Activated naive CD4-positive, alpha-beta T cell treated with anti-CD3 and anti-CD28 coated beads for 36 hours (primary cell): ENCODE results near the gene GSTA2. TPM values are rescaled to one million over a fixed set of nuclear protein-coding genes. Genes with fewer than 3 reads are reported as not detected.
"Not testable (repeated sequence)": the region's sequence is repeated elsewhere in the genome, so short reads cannot be mapped to it uniquely, and the experiment has no call there.

Experiments
- CTCF ChIA-PET: fragments of 350-600 bp; sonication (Branson Sonifier 250); formaldehyde crosslinking; loops from one replicate; lab custom pipeline; 2021; ENCODE audit warnings: antibody characterized with exemption; lab: Charles Lee
- DNase-seq: peaks from one replicate; pipeline ENCODE4 v3.0.0-alpha.2; 2020
- H3K27ac Mint-ChIP-seq: one replicate; pipeline ENCODE4 v1.8.0; 2021; ENCODE audit warnings: mild to moderate bottlenecking, mixed read lengths
- H3K27me3 Mint-ChIP-seq: one replicate; pipeline ENCODE4 v1.8.0; 2021; ENCODE audit warnings: low read depth, mixed read lengths
- H3K36me3 Mint-ChIP-seq: one replicate; pipeline ENCODE4 v1.8.0; 2021; ENCODE audit warnings: low read depth, mixed read lengths
- H3K4me1 Mint-ChIP-seq: one replicate; pipeline ENCODE4 v1.8.0; 2021; ENCODE audit warnings: low read depth, mixed read lengths
- H3K4me3 Mint-ChIP-seq: one replicate; pipeline ENCODE4 v1.8.0; 2021; ENCODE audit warnings: mild to moderate bottlenecking, moderate library complexity, mixed read lengths
- H3K9me3 Mint-ChIP-seq: one replicate; pipeline ENCODE4 v1.8.0; 2021; ENCODE audit warnings: mixed read lengths
- intact Hi-C: fragments of 100-400 bp; cut with micrococcal nuclease; formaldehyde crosslinking; loops from one replicate; pipeline ENCODE4 v1.15.1; 2023
- total RNA-seq, 2 experiments: library from RNA; stranded (reverse); gene quantifications; one replicate each; pipeline ENCODE4 v1.2.3, GENCODE V29; 2021

Gene GSTA2
- total RNA-seq, 2 experiments from 2014 or later, result not detected

GRCh38 chr6:52753137-52753536 is 10.1 kb downstream of the GSTA2 start:
- H3K27me3 Mint-ChIP-seq, DNase-seq, CTCF ChIA-PET, H3K9me3 Mint-ChIP-seq, H3K36me3 Mint-ChIP-seq, H3K27ac Mint-ChIP-seq, H3K4me3 Mint-ChIP-seq, intact Hi-C loops, H3K4me1 Mint-ChIP-seq: not testable (repeated sequence)

- CTCF ChIA-PET, result no interaction called here
- DNase-seq, result no peak
- peaks cover 2% of the 10 kb centered on the region for H3K27me3 Mint-ChIP-seq
- intact Hi-C loops, result no loop called here
- H3K4me1 Mint-ChIP-seq, result no peaks in the 10 kb centered on the region
- H3K4me3 Mint-ChIP-seq, result no peak overlapping the region
- H3K9me3 Mint-ChIP-seq, result peaks cover 7% of the 10 kb centered on the region
- H3K27ac Mint-ChIP-seq, result no peak overlapping the region
- H3K36me3 Mint-ChIP-seq, result no peaks in the 10 kb centered on the region
Observed at GRCh38 chr6:52752310-52752709, 11.0 kb downstream of the GSTA2 start.

DNA sequence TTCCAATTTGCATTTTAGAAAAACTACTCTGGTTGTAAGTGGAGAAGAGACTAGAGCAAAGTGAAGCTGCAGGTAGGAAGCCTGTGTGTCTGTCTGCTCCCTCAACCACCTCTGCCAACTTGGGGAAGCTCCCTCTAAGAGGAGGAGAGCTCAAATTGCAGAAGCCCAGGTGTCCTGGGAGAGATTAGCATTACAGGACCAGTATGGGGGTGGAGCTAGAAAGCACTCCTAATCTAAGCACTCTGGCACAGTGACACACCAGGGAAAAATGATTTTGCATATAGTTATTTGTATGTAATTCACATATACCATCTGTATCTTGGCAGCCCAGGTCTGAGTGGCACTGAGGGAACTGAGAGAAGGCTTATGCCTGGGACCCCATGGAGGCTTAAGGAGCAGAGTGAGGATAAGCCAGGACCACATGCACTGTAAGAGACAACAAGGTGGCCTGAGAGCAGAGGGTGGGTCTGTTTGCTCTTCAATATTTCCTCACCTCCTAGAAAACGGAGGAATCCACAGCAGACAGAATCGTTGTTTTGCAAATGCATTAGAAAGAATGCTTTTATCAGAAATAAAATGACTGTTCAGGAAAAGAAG is 13.6 kb downstream of the GSTA2 start:
- peaks cover 2% of the 10 kb centered on the region for H3K27me3 Mint-ChIP-seq
- no peaks in the 10 kb centered on the region for H3K4me1 Mint-ChIP-seq
- H3K9me3 Mint-ChIP-seq, result peaks cover 7% of the 10 kb centered on the region
- H3K4me3 Mint-ChIP-seq, result no peak overlapping the region
- DNase-seq, result no peak
- CTCF ChIA-PET, result no interaction called here
- H3K36me3 Mint-ChIP-seq, result no peaks in the 10 kb centered on the region
- no peak overlapping the region for H3K27ac Mint-ChIP-seq
- intact Hi-C loops, result no loop called here

GRCh38 chr6:52747301-52747700 is 16.0 kb downstream of the GSTA2 start:
- H3K9me3 Mint-ChIP-seq, DNase-seq, H3K36me3 Mint-ChIP-seq, intact Hi-C loops, H3K27ac Mint-ChIP-seq, H3K4me1 Mint-ChIP-seq, H3K4me3 Mint-ChIP-seq, CTCF ChIA-PET: not testable (repeated sequence)
- peaks cover 11% of the 10 kb centered on the region for H3K27me3 Mint-ChIP-seq

DNA sequence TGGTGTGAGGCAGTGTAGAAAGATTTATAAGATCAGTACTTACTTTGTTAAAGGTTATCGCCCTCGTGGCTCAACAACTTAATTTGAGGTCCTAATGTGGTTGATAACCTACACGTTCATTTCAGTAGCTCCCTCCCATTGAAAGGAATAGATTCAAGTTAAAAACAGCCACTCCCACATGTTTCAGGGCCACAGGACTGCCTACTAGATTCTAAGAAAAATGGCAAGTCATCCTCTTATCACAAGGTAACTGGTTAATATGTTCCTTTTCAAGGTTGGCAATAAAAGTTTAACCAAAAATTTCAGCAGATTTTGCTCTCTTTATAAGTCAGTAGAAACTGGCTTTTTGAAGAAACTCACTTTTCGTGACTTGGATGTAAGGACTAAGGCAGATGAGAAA is 17.1 kb downstream of the GSTA2 start:
- H3K4me3 Mint-ChIP-seq, result no peak overlapping the region
- peaks cover 11% of the 10 kb centered on the region for H3K27me3 Mint-ChIP-seq
- H3K36me3 Mint-ChIP-seq, result no peaks in the 10 kb centered on the region
- no peaks in the 10 kb centered on the region for H3K4me1 Mint-ChIP-seq
- CTCF ChIA-PET, result interaction anchor here (0.5 kb wide), 1 partner anchor 54 kb away, joined by 3 read pairs; no protein-coding TSS in a partner anchor
- H3K9me3 Mint-ChIP-seq, result peaks cover 3% of the 10 kb centered on the region
- no peak overlapping the region for H3K27ac Mint-ChIP-seq
- intact Hi-C loops, result no loop called here
- DNase-seq, result no peak

GRCh38 chr6:52745764-52746201 is 17.5 kb downstream of the GSTA2 start:
- CTCF ChIA-PET, result interaction anchor here (0.5 kb wide), 1 partner anchor 53 kb away, joined by 3 read pairs; no protein-coding TSS in a partner anchor

GRCh38 chr6:52741872-52742271 is 21.4 kb downstream of the GSTA2 start:
- CTCF ChIA-PET, result no interaction called here

More at GRCh38 chr6:52745764-52746201, 17.5 kb downstream of the GSTA2 start:
- intact Hi-C loops, result no loop called here
- no peaks in the 10 kb centered on the region for H3K9me3 Mint-ChIP-seq
- H3K36me3 Mint-ChIP-seq, result no peaks in the 10 kb centered on the region
- DNase-seq, result no peak
- H3K4me1 Mint-ChIP-seq, result no peaks in the 10 kb centered on the region
- peaks cover 11% of the 10 kb centered on the region for H3K27me3 Mint-ChIP-seq
- no peak overlapping the region for H3K27ac Mint-ChIP-seq
- H3K4me3 Mint-ChIP-seq, result no peak overlapping the region

GRCh38 chr6:52739627-52740026 is 23.6 kb downstream of the GSTA2 start:
- Mint-ChIP-seq H3K27me3 (peaks cover 8% of the 10 kb centered on the region), H3K4me3 (no peak overlapping the region), H3K27ac (no peak overlapping the region), H3K9me3 (peaks cover 7% of the 10 kb centered on the region), H3K36me3 (no peaks in the 10 kb centered on the region), H3K4me1 (no peaks in the 10 kb centered on the region)
- intact Hi-C loops, result no loop called here
- no peak for DNase-seq
- CTCF ChIA-PET, result no interaction called here

More at GRCh38 chr6:52741872-52742271, 21.4 kb downstream of the GSTA2 start:
- Mint-ChIP-seq H3K27me3 (peaks cover 8% of the 10 kb centered on the region), H3K4me1 (no peaks in the 10 kb centered on the region), H3K4me3 (no peak overlapping the region), H3K27ac (no peak overlapping the region), H3K36me3 (no peaks in the 10 kb centered on the region), H3K9me3 (peaks cover 7% of the 10 kb centered on the region)
- intact Hi-C loops, result no loop called here
- DNase-seq, result no peak

DNA sequence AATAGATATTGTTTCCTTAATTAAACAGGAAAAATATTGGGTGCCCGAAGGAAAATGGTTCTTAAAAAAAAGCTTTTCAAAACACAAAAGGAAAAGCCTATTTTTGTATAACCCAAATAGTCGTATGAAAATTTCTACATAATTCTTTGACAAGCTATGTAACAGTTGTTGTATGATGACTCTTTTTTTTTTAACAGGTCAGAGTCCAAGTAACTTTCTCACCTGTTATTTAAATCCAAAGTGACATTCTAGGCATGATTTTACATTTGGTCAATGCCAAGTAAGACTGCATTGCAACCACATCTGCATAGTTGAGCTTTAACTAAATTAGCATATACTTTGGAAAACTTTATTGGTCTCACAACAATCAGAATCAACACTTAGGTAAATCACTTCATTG is 24.1 kb downstream of the GSTA2 start:
- Mint-ChIP-seq H3K4me3 (no peak overlapping the region), H3K36me3 (no peaks in the 10 kb centered on the region), H3K9me3 (peaks cover 7% of the 10 kb centered on the region), H3K4me1 (no peaks in the 10 kb centered on the region), H3K27me3 (peaks cover 5% of the 10 kb centered on the region), H3K27ac (no peak overlapping the region)
- intact Hi-C loops, result no loop called here
- no peak for DNase-seq
- CTCF ChIA-PET, result no interaction called here

GRCh38 chr6:52736145-52736544 is 27.1 kb downstream of the GSTA2 start:
- DNase-seq, result no peak
- Mint-ChIP-seq H3K4me1 (no peaks in the 10 kb centered on the region), H3K27ac (no peak overlapping the region), H3K9me3 (peaks cover 7% of the 10 kb centered on the region), H3K36me3 (no peaks in the 10 kb centered on the region), H3K4me3 (no peak overlapping the region), H3K27me3 (no peaks in the 10 kb centered on the region)
- intact Hi-C loops, result no loop called here
- CTCF ChIA-PET, result no interaction called here

DNA sequence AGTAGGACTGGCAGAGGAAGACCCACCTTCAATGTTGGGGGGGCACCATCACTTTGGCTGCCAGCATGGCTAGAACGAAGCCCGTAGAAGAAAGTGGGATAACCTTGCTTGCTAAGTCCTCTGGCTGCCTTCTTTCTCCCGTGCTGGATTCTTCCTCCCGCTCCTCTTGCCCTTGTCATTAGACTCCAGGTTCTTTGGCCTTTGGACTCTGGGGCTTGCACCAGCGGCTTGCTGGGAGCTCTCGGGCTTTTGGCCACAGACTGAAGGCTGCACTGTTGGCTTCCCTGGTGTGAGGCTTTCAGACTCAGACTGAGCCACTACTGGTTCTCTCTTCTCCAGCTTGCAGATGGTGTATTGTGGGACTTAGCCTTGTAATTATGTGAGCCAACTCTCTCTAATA is 28.2 kb downstream of the GSTA2 start:
- no peak for DNase-seq
- Mint-ChIP-seq H3K27me3 (no peaks in the 10 kb centered on the region), H3K4me3 (no peak overlapping the region), H3K4me1 (no peaks in the 10 kb centered on the region), H3K36me3 (no peaks in the 10 kb centered on the region), H3K27ac (no peak overlapping the region), H3K9me3 (peaks cover 3% of the 10 kb centered on the region)
- CTCF ChIA-PET, result no interaction called here
- intact Hi-C loops, result no loop called here

- DNase-seq, result no peak
- H3K27ac Mint-ChIP-seq, result no peak overlapping the region
- H3K27me3 Mint-ChIP-seq, result no peaks in the 10 kb centered on the region
- H3K4me1 Mint-ChIP-seq, result no peaks in the 10 kb centered on the region
- intact Hi-C loops, result no loop called here
- H3K9me3 Mint-ChIP-seq, result no peaks in the 10 kb centered on the region
- CTCF ChIA-PET, result no interaction called here
- H3K36me3 Mint-ChIP-seq, result no peaks in the 10 kb centered on the region
- H3K4me3 Mint-ChIP-seq, result no peak overlapping the region
Observed at GRCh38 chr6:52734072-52734471, 29.2 kb downstream of the GSTA2 start.

GRCh38 chr6:52733172-52733571 is 30.1 kb downstream of the GSTA2 start:
- no peaks in the 10 kb centered on the region for H3K36me3 Mint-ChIP-seq
- H3K27me3 Mint-ChIP-seq, result no peaks in the 10 kb centered on the region
- CTCF ChIA-PET, result no interaction called here
- H3K4me1 Mint-ChIP-seq, result no peaks in the 10 kb centered on the region
- H3K9me3 Mint-ChIP-seq, result no peaks in the 10 kb centered on the region
- no peak for DNase-seq
- no peak overlapping the region for H3K27ac Mint-ChIP-seq
- no peak overlapping the region for H3K4me3 Mint-ChIP-seq
- intact Hi-C loops, result no loop called here
